HK-2 (cell line): ENCODE measurements around the gene INMT.
A peak's percentile ranks its signal among the peaks of the same experiment; 100 is the strongest.

Experiments used
- DNase-seq: peaks from one replicate; pipeline ENCODE4 v3.0.0-alpha.2; 2018; ENCODE audit not compliant: unreplicated experiment

INMT gene

GRCh38 chr7:30787486-30787885, 35.6 kb downstream of the INMT start:
- no peak for DNase-seq

- no peak for DNase-seq
These were observed 36.9 kb downstream of the INMT start for GRCh38 chr7:30788640-30789333.

GRCh38 chr7:30789334-30789711, 37.4 kb downstream of the INMT start:
- DNase-seq, result no peak

- no peak for DNase-seq
These were observed 38.4 kb downstream of the INMT start for GRCh38 chr7:30790356-30790755.

- DNase-seq, result no peak
These were observed 39.2 kb downstream of the INMT start for GRCh38 chr7:30791114-30791513.

- DNase-seq, result no peak
These were observed 43.4 kb downstream of the INMT start for GRCh38 chr7:30795161-30795948.

- no peak for DNase-seq
These were observed 44.4 kb downstream of the INMT start for GRCh38 chr7:30796105-30796869.

GRCh38 chr7:30797176-30798040, 45.5 kb downstream of the INMT start:
- DNase-seq, result no peak

GRCh38 chr7:30799206-30799975, 47.5 kb downstream of the INMT start:
- DNase-seq, result peak; percentile 35

GRCh38 chr7:30799976-30800661, 48.2 kb downstream of the INMT start:
- DNase-seq, result no peak

- DNase-seq, result peak; percentile 42
These were observed 48.9 kb downstream of the INMT start for GRCh38 chr7:30800785-30801252.

- DNase-seq, result no peak
These were observed 50.9 kb downstream of the INMT start for GRCh38 chr7:30802812-30803211.

- no peak for DNase-seq
These were observed 52.2 kb downstream of the INMT start for GRCh38 chr7:30804078-30804661.

- no peak for DNase-seq
These were observed 53.3 kb downstream of the INMT start for GRCh38 chr7:30805081-30805691.

GRCh38 chr7:30805931-30806330, 54.0 kb downstream of the INMT start:
- DNase-seq, result no peak
